Measurements from ENCODE around the gene RSPH6A. TPM values are rescaled to one million over a fixed set of nuclear protein-coding genes. Genes with fewer than 3 reads are reported as not detected.
A peak's percentile ranks its signal among the peaks of the same experiment; 100 is the strongest.

The RSPH6A gene
- total RNA-seq = 1 to 10 TPM in 3 of 4 donors, under 1 TPM in 1; 0.50 to 8.9 (median 3.9) TPM

DNA sequence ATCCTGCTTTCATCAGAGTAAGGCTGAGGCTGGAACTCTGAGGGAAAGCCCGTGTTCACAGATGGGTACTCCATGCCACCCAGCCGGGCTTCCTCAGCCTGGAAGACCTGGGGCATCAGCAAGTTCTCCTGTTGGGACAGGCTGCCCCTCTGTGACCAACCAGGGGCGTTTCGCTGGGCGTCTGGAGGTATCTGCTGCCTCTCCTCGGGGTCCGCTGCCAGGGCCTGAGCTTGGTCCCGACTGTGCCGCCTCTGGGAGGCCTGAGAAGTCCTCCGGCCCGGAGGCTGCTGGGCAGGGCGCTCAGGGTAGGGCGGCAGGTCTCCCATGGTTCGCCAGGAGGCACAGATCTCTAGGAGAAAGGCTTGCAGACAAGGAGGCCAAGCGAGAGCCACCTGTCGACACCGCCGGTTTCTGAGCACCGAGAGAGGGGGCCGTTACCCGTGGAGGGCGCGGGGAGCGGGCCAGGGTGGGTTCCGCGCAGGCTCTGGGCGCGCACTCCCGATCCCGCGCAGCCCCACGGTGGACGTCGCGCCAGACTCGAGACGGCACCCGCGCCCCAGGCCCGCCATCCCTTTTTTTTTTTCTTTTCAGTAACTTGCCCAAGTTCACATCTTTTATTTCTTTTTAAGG is at the start of gene RSPH6A:
TSS of gene RSPH6A (minus strand) at position 458 of the 630 bp plus-strand sequence. CDS start at position 326, 132 bp downstream.
- TF ChIP-seq, protein P1, sequence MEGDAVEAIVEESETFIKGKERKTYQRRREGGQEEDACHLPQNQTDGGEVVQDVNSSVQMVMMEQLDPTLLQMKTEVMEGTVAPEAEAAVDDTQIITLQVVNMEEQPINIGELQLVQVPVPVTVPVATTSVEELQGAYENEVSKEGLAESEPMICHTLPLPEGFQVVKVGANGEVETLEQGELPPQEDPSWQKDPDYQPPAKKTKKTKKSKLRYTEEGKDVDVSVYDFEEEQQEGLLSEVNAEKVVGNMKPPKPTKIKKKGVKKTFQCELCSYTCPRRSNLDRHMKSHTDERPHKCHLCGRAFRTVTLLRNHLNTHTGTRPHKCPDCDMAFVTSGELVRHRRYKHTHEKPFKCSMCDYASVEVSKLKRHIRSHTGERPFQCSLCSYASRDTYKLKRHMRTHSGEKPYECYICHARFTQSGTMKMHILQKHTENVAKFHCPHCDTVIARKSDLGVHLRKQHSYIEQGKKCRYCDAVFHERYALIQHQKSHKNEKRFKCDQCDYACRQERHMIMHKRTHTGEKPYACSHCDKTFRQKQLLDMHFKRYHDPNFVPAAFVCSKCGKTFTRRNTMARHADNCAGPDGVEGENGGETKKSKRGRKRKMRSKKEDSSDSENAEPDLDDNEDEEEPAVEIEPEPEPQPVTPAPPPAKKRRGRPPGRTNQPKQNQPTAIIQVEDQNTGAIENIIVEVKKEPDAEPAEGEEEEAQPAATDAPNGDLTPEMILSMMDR (IDR thresholded peaks at IDR 0.05) = no peak
- TF ChIP-seq POLR2A (IDR thresholded peaks at IDR 0.05) = no peak
- H3K36me3 ChIP-seq = peaks cover 0 to 3% of the 10 kb centered on the region in 2 donors
- WGBS, 2 donors = 62 to 66% methylated on average over 27 to 36 of the region's 40 CpGs
- no peaks in the 10 kb centered on the region for H3K27me3 ChIP-seq
- DNase-seq = no peak
- H3K4me3 ChIP-seq (replicated peaks in 1 of 3) = no peak within 1 kb of the TSS
- no peaks in the 10 kb centered on the region for H3K9me3 ChIP-seq
- peaks cover 0 to 11% of the 10 kb centered on the region in 2 donors for H3K4me1 ChIP-seq
- intact Hi-C loops (cut with DNase I) = loop anchor here (5.0 kb wide), 1 partner anchor 67 kb away; no protein-coding TSS in a partner anchor
- H3K27ac ChIP-seq = no peak within 1 kb of the TSS

- Histone ChIP-seq H3K9me3 (no peaks in the 10 kb centered on the region), H3K4me1 (peaks cover 16 to 27% of the 10 kb centered on the region in 2 donors), H3K27ac (no peak overlapping the region), H3K4me3 (replicated peaks in 1 of 3) (peak overlapping the region in 1 of 3 donors; percentile 77), H3K36me3 (peaks cover 0 to under 1% of the 10 kb centered on the region in 2 donors), H3K27me3 (peaks cover 6% of the 10 kb centered on the region)
- TF ChIP-seq, protein P1 (IDR thresholded peaks at IDR 0.05) = no peak
- TF ChIP-seq POLR2A (IDR thresholded peaks at IDR 0.05) = no peak
- DNase-seq = no peak
- intact Hi-C loops (cut with DNase I) = no loop called here
- WGBS, 2 donors = 11 to 17% methylated on average over 12 of the region's 12 CpGs
Measured at GRCh38 chr19:45864629-45865082, 49.5 kb upstream of the RSPH6A start.

GRCh38 chr19:45863840-45864628 is 48.9 kb upstream of the RSPH6A start, which contains the start of gene FOXA3:
TSS of gene FOXA3 (plus strand) at chr19:45864326. CDS start at chr19:45864457, 131 bp downstream.
- peaks cover 6% of the 10 kb centered on the region for H3K27me3 ChIP-seq
- no peak for TF ChIP-seq POLR2A (IDR thresholded peaks at IDR 0.05)
- TF ChIP-seq, protein P1 (IDR thresholded peaks at IDR 0.05) = peak in 4 of 6 experiments; percentile 18 to 54 (median 36)
- 3 to 5% methylated on average over 15 of the region's 71 CpGs for WGBS, 2 donors
- intact Hi-C loops (cut with DNase I) = no loop called here
- peak in 1 of 2 donors; percentile 12 for DNase-seq
- no peak within 1 kb of the TSS for H3K27ac ChIP-seq
- peaks cover 4% of the 10 kb centered on the region in 2 donors for H3K36me3 ChIP-seq
- H3K4me1 ChIP-seq = peaks cover 16 to 27% of the 10 kb centered on the region in 2 donors
- peak within 1 kb of the TSS in 1 of 3 donors; percentile 77 for H3K4me3 ChIP-seq (replicated peaks in 1 of 3)
- no peaks in the 10 kb centered on the region for H3K9me3 ChIP-seq

DNA sequence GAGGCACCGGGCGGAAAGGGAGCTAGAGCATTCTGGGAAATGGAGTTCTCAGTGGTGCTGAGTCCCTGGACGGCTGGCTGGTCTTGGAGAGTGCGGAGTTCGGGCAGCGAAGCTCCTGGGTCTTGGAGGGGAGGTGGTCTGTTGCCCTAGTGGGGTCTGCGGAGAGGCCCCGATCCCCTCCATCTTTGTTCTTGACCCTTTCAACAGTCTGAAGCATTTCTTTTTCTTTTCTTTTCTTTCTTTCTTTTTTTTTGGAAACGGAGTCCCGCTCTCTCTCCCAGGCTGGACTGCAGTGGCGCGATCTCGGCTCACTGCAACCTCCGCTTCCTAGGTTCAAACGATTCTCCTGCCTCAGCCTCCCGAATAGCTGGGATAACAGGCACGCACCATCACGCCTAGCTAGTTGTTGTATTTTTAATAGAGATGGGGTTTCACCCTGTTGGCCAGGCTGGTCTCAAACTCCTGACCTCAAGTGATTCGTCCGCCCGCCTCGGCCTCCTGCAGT is 48.3 kb upstream of the RSPH6A start:
- no peaks in the 10 kb centered on the region for H3K9me3 ChIP-seq
- 5 to 7% methylated on average over 22 of the region's 22 CpGs for WGBS, 2 donors
- peaks cover 6% of the 10 kb centered on the region for H3K27me3 ChIP-seq
- TF ChIP-seq, protein P1 (IDR thresholded peaks at IDR 0.05) = no peak
- intact Hi-C loops (cut with DNase I) = no loop called here
- no peak overlapping the region for H3K27ac ChIP-seq
- peaks cover 16 to 27% of the 10 kb centered on the region in 2 donors for H3K4me1 ChIP-seq
- peaks cover 4 to 6% of the 10 kb centered on the region in 2 donors for H3K36me3 ChIP-seq
- peak in 1 of 2 donors; percentile 9 for DNase-seq
- H3K4me3 ChIP-seq (replicated peaks in 1 of 3) = peak overlapping the region in 1 of 3 donors; percentile 77
